HG03460 (cell line): ENCODE data around the gene CHMP2A.
"Not testable (repeated sequence)": the region's sequence is repeated elsewhere in the genome, so short reads cannot be mapped to it uniquely, and the experiment has no call there.

Experiments
- ATAC-seq: cut with Tn5 transposase; IDR thresholded peaks from one replicate; pipeline ENCODE4 v1.9.1; 2021; ENCODE audit not compliant: unreplicated experiment

CHMP2A gene

DNA sequence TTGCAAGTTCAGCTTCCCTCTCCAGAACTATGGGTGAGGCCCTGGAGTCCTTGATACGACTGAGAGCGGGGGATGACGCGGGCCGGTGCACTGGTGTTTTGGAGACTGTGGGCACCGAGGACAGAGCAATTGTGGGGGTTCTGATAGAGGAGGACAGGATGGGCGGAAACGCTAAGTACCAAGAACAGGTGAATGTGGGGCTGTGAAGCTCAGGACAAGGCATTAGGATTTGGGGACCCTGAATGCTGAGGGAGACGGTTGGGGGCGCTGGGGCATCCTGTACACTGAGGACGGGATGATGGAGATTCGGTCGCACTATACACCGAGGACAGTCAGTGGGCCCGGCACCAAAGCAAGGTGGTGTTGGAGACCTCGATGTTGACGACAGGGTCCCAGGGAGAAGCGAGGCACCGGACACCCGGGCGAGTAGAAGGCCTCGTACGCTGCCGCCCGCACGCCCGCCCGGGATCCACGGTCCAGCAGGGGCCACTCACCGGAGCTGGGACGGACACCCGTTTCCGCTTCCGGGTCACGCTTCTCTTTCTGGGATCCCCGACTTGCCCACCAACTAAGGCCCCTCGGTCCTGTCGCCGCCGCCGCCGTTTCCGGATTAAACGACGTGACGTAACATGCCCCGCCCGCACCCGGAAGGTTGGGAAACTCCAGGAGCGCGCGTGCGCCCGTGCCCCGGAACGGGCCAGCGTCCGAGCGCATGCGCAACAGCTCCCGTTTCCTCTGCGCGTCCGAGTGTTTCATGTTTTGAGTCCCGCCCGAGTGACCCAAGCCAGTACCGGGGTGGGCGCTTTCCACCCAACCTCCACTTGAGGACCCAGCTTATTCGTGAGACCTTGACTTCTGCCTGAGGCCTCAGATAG lies at the start of gene CHMP2A:
Gene CHMP2A (minus strand): TSS at position 612 of the 875 bp plus-strand sequence. CDS start 893 bp downstream, outside the sequence.
- ATAC-seq, result no peak

DNA sequence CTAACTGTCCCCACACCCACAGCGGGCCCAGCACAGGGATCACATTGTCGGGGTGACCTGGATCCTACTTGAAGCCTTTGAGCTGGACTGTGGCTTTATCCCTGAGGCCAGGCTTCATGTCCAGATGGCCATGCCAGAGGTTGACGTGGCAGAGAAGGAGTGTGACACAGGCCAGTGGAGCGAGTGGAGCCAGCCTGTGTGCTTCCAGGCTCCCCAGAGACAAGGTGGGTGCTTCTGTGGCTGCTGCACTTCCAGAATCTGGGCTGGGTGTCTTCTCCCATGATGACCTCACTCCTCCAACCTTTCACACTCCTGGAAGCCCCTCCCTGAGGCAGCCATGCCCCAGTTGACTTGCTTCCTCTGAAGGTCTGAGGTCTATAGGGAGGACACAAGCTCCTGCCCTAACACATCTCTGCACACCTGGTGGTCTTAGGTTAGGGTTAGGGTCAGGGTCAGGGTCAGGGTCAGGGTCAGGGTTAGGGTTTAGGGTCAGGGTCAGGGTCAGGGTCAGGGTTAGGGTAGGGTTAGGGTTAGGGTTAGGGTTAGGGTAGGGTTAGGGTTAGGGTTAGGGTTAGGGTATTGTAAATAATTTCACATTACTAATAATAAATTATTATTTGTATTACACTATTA lies 31.3 kb upstream of the CHMP2A start:
- ATAC-seq, result no peak

DNA sequence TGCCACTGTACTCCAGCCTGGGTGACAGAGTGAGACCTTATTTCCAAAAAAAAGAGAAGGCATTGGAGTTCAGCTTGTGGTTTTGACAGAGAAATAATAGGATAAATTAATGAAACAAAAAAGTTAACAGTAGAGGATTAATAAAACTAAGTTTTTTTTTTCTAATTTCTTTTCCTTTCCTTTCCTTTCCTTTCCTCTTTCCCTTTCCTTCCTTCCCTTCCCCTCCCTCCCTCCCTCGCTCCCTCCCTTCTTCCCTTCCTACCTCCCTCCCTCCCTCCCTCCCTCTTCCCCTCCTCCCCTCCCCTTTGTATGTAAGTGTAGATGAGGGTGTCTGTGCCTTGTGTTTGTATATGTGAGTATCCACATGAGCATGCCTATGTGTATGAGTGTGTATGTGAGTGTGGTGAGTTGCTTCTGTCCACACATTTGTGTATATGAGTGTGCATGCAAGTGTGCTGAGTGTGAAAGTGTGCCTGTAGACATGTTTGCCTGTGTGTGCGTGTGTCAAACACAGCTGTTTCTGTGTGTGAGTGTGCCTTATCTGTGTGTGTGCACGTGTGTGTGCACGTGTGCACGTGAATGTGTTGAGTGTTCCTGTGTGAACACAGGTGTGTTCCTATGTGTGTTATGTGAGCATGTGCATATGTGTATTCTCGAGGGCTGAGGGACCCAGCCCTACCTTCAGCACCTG lies 30.7 kb upstream of the CHMP2A start:
- no peak for ATAC-seq

DNA sequence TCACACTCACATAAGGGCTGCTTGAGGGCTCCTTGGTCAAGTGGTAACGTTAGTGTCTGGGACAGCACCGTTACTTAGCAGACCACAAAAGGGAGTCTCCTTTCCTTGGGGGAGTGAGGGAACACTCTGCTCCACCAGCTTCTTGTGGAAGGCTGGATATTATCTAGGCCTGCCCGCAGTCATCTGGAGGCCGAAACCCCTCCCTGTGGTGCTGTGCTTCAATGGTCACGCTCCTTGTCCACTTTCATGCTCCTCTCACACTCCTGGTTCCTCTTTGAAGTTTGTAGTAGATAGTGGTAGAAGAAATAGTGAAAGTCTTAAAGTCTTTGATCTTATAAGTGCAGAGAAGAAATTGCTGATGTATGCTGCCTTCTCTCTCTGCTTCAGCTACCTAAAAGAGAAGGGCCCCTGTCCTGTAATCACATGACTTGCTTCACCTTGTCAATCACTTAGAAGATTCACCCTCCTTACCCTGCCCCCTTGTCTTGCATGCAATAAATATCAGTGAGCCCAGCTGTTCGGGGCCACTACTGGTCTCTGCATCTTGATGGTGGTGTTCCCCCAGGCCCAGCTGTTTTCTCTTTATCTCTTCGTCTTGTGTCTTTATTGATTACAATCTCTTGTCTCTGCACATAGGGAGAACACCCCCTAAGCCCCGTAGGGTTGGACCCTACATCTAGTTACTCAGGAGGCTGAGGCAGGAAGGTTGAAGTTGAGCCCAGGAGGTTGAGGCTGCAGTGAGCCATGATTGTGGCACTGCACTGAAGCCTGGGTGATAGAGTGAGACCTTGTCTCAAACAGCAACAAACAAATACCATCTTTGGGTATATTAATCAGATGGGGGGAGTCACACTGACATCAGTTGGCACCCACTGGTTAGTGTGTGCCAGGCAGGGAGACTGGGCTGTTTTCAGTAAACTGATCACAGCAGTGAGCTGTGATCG lies 29.9 kb upstream of the CHMP2A start:
- ATAC-seq, result no peak

GRCh38 chr19:58582985-58583384 lies 28.1 kb upstream of the CHMP2A start:
- ATAC-seq, result no peak

- ATAC-seq, result peak; percentile 64
These were observed 26.6 kb upstream of the CHMP2A start for GRCh38 chr19:58581227-58582141.

DNA sequence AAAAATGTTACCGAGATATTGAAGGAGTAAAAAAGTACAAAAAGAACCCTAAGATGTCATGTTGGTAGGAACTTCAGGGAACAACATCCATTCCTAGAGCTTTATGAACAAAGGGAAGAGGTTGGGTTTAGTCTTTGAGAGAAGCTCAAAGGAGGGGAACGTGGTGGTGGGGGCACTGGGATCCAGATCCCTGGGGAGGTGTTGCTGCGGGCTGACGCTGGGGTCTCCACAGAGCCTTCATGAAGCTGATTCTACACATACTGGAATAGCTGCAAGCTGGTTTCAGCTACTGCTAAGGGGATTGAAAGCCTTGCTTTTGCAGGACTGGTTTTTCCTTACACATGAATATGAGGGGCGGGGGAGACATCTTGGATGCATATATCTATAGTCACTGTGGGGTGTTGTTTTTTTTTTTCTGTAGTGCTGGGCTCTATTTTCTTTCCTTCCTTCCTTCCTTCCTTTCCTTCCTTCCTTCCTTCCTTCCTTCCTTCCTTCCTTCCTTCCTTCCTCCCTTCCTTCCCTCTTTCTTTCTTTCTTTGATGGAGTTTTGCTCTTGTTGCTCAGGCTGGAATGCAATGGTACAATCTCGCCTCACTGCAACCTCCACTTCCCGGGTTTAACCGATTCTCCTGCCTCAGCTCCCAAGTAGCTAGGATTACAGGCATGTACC lies 24.7 kb upstream of the CHMP2A start:
- no peak for ATAC-seq

DNA sequence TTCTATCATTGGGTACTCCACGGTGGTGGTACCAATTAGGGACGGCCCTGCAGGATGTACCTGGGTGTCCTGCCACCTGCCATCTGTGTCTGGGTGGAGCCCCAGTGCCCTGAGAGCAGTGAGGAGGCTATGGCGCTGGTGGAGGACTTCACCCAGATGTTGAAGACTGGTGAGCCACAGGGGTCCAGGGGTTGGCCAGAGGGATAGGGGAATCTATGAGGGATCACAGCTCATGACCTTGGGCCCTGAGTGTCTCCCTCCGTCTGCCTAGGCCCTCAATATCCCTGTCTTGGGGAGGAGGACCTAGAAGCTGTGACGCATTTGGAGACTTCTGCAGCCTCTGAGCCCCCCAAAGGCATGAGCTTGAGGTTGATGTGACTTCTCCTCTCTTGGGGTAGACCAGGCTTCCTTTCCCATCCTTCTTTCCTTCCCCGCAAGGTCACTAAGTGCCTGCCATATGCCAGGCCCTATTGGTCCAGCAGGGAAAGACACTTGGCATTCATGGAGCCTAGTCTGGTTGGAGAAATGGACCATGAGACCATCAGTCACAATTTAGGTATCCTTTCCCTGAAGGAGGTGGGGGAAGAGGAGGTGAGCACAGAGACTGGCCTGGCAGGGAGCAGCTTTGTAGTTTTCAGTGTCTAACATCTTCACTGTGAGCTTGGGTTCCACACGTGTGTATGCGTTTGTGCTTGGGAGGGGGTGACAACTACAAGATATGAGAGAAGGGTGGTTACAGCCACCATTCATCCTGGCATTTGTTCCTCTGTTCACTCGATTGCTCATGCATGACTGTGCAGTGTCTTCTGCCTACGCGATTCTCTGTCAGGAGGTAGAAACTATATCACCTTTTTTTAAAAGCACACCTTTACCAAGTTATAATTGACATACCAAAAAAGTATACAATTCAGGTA lies 23.4 kb upstream of the CHMP2A start:
- no peak for ATAC-seq

DNA sequence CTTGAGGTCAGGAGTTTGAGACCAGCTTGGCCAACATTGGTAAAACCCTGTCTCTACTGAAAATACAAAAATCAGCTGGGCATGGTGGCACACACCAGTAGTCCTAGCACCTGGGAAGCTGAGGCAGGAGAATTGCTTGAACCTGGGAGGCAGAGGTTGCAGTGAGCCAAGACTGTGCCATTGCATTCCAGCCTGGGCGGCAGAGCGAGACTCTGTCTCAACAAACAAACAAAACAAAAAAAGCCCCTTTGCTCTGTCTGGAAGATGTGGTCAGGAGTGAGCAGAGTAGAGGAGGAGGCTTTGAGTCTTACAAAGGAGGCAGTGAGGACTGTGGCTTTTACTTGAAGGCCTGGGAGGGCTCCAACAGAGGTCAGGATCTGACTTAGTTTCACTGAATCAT lies 22.7 kb upstream of the CHMP2A start:
- not testable (repeated sequence) for ATAC-seq

DNA sequence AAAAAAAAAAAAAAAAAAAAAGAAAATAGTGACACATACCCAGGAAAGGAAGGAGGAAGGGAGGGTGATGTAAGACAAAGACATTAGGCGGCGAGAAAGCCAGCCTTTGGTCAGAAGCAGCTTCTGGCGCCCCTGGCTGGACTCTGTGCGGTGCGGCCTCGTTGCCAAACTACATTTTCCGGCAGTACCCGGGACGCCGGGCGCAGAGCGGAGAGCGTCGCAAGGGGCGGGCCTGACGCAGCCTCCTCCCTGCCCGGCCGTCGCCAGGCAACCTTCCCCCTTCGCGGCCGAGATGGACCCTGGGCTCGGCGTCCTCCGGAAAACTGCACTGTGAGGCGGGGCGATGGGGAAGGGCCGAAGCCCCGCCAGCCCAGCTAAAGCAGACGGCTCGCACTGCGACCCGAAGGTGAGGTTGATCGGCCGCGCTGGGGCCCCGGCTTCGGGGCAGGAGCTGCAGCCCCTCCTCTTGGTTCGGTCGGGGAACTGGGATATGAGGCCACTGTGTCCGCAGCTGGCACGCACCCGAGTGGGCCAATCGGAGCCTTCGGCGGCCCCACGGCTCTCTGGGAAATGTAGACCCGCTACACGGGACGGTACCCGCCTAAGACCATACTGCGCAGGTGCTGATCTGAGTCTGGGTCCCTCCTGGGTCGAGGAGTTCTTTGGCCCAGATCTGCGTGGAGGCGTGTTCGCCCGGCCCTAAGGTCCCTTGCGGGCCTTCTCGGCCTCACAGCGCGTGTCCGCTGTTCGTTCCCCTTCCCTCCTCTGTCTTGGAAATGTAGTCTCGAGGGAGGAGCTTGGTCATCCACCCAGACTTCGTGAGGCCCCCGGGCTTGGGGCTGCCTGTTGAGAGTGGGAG lies 20.5 kb upstream of the CHMP2A start:
- ATAC-seq, result peak; percentile 36

- ATAC-seq, result no peak
These were observed 18.8 kb upstream of the CHMP2A start for GRCh38 chr19:58573658-58574164.

DNA sequence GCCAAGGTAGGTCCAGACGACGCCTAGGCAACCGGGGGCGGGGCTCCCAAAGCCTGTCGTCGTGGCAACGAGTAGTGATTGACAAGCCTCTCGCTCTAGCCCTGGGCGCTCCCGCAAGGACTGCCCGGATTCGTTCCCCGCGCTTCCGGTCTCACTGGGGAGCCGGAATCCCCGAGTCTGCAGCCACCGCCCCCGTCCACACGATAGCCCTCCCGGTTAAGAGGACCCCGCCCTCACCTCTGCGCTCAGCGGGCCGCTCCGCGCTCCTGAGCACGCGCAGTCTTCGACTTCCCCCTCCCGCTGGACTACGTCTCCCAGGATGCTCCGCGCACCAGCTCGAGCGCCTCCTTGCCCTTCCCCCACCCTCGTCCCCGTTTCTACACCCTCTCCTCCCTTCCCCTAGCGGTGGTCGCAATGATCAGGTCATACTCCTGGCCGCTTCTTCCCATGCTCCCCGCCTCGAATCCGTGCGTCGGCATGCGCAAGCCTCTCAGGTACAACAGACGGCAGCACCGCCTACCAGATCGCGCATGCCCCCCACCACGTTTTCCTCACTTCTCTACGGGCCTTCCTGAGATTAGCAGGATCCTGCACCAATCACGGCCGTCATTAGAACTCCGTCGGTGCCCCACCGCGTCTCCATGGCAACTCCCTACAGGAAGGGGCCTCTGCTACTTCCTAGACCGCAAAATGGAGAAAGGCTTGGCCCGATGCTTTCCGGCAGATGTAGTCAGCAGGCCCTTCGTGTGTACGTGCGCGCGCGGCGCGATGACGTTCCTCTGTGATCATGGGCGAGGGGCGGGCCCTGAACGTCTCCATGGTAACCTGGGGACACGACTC lies 18.1 kb upstream of the CHMP2A start, which contains the start of gene MZF1:
Gene MZF1 (minus strand): TSS at position 518 of the 840 bp plus-strand sequence. CDS start 1,946 bp downstream, outside the sequence.
- ATAC-seq, result peak; percentile 54

DNA sequence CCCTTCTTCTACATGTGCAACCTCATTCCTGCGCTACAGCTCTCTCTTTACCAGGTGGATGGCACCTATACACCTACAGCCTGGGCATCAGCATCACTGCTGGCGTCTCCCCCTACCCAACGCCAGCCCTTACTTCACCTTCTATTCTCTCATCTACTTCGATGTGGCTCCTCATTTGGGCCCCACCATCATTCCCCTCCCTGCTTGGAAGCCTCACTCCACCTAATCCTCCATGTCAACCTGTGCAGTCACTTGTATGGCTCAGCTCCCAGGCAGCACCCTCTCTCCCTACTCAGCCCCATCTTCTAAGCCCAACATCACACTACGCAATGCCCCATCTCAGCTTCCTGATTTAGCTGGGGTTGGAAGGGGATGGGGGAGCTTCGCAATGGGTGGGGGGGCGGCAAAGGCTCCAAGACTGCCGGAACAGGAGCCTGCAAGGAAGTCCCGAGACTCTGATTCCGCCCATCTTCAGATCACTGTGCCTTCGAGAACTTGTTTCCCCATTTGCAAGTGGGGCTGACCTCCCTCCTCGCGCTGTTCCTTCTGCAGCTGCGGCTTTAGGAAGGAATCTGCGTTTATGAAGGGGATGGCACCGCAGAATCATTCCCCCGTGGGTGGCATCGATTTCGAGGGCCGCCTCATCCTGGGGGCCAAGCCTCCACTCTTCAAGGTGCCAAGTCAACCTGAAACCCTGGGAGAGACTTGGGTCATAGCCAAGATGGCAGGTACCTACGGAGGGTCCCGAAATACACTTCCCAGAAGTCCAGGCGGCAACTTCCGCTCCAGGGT lies 17.3 kb upstream of the CHMP2A start:
- ATAC-seq, result no peak

GRCh38 chr19:58571575-58571947 lies 16.7 kb upstream of the CHMP2A start:
- ATAC-seq, result no peak
